Hippocampal formation (tissue), 2 donors: ENCODE results near the gene TTLL8.
"Not testable (repeated sequence)": the region's sequence is repeated elsewhere in the genome, so short reads cannot be mapped to it uniquely, and the experiment has no call there.

Experiments used
- DNase-seq, 2 donors: peaks; one replicate each; lab custom pipeline; 2025; lab: John Stamatoyannopoulos, UW

Gene TTLL8

DNA sequence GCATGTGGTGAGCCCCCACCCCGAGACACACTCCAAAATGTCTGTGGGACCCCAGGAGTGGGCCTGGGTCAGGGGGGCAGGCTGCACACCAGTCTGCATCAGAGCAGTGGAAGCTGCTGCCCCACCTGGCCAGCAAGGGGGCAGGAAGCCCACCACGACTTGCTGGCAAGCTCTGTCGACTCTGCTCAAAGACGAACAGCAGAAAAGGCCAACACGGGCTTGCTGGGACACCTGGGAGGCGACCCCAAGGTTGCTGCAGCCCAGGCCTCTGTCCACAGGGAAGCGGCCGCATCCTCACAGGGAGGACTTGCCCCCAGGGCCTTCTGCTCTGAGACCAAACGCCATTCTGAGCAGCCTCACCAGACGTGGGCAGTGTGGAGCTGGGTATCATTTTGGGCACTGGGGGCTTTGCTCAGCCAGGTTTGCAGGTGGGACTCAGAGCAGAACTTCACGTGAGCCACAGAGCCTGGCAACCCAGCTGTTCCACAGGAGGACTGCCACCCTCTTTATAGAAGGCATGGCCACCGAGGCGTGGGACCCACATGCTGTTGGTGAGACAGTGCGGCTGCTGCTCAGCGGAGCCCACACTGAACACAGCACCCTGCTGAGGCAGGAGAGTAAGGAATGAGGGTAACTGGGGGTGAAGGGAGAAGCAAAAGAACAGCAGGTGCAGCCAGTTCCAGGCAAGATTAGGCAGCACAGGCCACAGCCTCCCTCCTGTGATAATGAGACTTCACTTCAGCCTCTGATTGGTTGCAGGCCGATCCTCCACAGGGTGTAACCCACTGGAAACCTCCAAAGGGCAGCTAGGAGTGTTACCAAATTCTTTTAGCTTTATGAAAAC lies 56.5 kb downstream of the TTLL8 start:
- no peak for DNase-seq

DNA sequence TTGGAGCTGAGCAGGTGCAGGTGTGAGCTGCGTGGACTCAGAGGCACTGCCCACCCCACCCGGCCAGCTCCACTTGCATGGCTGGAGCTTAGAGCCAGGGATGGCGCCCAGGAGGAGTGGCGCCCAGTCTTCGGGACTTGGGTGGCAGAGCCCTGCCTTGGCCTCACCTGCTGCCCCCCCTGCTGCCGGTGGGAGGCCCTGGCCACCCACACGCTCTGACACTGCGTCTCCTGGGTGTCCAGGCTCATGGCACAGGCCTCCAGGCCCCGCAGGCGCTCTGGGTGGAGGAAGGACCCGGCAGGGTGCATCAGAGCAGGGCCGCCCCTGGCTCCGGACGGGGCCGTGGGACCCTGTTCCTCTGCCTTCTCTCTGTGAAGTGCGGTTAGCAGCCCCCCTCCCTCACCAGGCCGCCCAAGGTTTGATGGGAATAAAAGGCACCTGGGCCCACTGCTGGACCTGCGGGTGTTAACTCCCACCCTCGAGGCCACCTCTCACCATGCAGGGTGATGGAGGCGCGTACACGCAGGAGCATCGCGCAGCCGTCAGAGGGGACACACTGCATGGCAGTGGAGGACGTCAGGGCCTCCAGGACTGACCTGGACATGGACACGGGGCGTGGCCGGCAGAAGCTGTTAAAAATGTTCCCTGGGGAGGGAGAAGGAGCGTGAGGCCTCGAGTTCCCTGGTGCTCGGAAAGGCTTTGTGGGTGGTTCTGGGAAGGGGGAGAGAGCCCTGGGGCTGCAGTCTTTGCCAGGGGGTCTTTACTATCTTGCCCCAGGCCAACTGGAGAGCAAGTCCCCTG lies 57.3 kb downstream of the TTLL8 start:
- DNase-seq = no peak

DNA sequence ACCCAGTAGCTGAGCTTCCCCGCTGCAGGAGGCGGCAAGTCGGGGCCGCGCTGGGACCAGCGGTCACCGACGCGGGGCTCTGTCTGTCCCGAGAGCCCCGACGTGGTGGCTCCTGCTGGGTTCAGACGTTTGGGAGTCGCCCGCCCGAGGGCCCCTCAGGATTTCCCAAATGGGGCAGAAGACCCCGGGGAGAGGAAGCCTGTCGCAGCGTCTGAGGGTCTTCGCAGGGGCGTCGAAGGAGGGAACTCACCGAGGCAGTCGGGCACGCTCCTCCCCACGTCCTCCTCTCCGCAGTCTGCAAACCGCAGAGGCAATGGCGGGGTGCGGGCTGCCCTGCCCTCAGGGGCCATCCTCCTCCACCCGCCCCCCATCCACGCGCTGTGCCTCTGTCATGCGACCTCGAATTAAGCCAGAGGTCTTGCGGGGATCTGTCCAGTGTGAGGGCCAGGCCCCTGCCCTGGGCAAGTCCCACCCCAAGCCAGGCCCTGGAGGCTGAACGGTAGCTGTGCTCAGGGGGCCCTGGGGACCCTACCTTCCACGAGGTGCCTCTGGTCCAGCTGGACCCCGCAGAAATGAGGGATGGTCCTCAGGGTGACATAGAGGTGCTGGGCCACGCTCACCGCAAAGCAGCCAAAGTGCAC lies 58.0 kb downstream of the TTLL8 start:
- no peak for DNase-seq

DNA sequence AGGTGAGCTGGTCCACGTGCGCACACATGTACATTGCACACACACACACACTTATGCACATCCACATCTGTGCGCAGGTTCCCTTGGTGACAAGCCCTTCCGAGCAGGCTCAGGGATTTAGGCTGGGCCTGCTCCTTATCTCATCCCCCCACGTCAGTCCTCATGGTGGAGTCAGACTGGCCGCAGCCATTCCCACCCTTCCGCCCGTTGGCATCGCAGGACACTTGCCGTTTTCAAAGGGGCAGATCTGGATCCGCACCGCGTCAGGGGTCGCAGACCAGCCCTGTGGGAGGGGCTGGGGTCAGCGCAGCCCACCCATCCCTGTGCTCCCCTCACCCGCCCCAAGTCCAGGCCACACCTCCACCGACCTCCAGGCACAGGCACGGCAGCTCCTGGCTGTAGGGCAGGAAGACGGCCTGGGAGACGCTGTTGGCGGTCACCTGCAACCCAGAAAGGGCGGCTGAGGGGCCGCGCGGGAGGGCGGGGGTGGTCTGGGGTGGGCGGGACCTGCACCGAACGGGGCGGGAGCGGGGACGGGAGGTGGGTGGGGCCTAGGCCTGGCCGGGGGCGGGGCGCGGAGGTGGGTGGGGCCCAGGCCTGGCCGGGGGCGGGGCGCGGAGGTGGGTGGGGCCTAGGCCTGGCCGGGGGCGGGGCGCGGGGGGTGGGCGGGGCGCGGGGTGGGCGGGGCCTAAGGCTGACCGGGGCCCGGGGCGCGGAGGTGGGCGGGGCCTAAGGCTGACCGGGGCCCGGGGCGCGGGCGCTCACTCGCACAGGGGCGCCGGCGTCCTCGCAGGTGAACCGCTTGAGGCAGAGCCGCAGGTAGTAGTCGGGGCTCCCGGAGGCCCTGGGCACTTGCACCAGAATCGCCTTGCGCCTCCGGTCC lies 58.8 kb downstream of the TTLL8 start:
- no peak for DNase-seq

DNA sequence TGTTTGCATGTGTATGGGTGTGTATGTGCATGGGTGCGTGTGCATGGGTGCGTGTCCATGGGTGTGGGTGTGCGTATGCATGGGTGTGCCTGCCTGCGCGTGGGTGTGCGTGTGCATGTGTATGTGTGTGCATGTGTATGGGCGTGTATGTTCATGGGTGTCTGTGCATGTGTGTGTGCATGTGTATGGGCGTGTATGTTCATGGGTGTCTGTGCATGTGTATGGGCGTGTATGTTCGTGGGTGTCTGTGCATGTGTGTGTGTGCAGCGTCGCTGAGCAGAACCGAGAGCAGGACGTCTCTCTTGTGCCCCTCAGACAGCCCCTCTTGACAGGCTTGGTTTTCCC lies 59.4 kb downstream of the TTLL8 start:
- DNase-seq = no peak

DNA sequence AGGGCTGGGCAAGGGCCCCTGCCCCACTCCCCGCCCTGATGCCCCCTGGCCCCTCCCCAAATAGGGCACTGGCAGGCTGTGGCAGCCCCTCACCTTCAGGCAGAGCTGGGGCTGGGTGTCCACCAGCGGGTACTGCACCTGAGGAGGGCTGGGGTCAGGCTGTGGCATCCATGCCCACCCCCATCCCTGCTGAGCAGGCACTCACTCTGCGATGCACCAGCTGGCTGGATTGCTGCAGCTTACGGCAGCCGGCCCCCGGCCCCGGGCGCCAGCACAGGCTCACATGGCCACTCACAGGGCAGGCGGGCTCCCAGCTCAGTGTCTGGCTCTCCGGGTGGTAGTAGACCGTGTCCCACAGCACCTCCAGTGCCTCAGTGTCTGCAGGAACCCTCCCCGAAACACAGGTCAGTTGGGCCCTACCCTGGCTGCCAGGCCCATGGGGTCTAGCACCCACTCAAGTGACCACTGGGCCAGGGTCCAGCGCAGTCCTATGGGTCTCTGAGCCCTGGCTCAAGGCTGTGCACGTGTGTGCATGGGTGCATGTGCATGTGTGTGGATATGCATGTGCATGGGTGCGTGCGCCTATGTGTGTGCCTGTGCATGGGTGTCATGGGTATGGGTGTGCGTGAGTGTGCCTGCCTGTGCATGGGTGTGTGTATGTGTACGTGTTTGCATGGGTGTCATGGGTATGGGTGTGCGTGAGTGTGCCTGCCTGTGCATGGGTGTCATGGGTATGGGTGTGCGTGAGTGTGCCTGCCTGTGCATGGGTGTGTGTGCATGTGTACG lies 60.0 kb downstream of the TTLL8 start:
- no peak for DNase-seq

DNA sequence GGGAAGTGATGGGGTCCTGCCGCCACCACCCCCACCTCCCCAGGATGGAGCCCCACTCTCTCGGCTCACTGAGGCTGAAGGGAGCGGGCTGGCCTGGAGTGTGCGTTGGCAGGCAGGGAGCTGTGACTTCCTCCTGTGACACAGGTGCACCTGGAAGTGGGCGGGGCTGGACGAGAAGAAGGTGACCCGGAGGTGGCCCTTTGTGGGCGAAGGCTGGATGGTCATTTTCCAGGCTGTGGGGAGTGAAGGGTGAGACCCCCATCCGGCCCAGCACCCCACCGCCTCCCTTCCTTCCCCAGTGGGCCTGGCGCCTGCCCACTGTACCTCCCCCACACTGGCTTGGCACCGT lies 60.9 kb downstream of the TTLL8 start:
- no peak for DNase-seq

DNA sequence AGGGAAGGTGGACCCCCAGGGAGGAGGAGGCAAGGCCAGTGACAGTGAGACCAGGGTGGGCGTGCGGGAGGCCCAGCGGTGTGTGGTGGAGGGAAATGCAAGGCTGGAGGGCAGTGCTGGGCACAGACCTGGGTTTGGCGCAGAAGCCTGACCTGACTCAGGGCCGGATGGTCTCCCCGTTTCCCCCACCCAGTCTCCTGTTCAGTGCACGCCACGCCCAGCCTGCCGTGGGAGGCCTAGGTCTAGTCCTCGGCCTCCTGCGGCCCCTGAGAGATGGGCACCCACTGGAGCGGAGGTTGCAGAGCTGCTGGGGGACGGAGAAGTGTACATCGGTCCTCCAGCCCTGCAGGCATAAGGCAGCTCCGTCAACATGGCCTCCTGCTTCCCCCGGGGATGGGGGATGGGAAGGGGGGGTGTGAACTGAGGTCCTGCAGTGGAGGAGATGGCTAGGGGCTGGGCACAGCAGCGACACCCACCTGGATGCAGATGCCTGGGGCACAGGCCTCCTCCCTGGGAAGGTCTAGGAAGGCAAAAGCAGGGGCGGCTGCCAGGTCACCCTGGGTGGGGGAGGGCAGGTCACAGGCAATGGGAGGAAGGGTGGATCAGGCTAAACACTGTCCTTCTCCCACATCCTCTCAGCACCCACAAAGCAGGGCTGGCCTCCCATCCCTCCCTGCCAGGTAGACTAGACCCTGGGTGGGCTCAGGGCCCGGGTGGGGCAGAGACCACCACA lies 61.4 kb downstream of the TTLL8 start:
- no peak for DNase-seq

DNA sequence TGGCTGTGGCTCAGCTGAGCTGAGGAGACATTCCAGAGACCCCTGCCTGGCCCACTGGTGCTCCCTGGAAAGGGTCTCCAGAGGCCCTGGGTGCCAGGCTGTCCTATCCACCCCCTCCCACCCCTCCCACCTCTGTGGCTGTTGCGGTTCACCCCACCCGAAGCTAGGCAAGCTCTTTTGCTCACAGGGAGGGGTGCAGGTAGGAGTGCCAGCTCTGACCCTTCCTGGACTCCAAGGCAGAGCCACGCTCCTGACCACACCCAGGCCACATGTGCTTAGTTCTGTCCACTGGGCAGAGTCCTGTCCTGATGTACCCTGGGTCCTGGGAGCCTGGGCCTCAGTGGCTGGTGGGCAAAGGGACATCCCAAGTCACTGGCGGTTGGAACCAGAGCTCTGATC lies 62.0 kb downstream of the TTLL8 start:
- DNase-seq = no peak

DNA sequence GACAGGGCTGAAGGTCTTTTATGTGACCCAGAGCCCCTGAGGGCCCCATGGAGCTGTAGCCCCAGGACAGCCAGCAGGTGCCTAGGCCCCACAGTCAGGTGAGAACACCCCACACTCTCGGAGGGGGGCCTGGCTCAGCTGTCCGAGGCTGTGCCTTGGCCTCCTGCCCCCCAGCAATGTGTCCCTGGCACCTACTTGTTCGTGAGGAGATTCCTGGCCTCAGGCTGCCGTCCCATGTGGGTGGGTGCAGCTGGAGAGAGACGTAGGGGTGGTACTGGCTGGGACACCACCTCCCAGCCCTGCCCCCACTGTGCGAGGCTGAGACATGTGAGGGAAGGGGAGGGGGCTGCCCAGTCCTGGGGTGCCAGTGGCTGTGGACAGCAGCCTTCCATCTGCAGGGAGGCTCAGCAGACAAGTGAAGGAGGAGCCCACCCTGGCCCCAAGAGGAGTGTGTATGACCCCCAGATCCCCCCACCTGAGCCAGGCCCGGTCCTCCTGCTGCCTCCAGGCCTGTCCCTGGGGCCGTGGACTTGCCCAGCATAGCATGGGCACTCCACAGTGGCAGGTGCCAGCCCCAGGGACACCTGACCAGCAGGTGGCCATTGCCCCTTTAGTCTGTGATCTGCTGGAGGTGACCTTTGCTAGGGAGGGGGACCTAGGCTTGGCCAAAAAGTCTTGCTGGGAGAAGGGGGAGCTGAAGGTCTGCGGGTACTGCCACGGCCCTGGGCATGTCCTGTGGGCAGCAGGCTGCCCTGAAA lies 62.6 kb downstream of the TTLL8 start:
- no peak for DNase-seq

DNA sequence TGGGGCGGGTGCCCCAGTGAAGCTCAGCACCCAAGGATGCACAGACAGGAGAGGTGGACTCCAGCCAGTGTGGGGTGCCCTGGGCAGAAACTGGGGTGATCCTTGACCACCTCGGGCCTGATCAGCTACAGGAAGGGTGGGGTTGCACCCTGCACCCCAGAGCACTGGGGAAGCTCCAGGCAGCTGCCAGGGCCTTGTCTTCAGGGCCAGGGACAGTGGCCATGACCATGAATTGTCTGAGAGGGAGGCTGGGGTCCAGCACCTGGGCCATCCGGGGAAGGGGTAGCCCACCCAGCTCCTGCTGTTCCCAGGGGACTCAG lies 63.1 kb downstream of the TTLL8 start:
- DNase-seq = no peak

DNA sequence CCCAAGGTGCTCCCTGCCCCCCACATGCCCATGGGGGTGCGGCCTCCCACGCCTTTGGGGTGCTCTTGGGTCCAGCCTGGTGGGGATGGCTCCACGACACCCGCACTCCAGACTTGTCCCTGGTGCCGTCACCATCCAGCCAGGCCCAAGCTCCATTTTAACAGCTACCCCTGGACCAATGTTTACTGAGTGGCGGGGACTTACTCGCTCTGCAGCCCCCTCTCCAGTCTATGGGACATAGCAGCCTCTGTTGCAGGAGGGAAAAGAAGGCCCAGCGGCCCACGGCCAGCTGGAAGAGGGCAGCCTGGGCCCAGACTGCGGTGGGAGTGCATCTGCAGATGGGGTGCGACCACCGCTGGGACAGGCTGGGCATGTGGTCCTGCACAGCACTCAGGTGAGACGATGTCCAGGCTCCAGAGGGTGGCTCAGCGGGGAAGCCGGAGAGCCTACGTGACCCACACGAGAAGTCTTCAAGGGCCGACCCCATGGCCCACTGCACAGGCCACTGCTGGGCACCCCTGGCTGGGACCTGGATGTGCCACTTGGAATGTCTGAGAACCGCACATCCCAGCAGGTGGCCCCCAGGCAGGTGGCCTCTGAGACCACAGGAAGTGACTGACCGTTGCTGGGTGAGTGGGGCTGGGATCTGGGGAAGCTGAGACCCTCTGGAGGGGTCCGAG lies 63.6 kb downstream of the TTLL8 start:
- no peak for DNase-seq

DNA sequence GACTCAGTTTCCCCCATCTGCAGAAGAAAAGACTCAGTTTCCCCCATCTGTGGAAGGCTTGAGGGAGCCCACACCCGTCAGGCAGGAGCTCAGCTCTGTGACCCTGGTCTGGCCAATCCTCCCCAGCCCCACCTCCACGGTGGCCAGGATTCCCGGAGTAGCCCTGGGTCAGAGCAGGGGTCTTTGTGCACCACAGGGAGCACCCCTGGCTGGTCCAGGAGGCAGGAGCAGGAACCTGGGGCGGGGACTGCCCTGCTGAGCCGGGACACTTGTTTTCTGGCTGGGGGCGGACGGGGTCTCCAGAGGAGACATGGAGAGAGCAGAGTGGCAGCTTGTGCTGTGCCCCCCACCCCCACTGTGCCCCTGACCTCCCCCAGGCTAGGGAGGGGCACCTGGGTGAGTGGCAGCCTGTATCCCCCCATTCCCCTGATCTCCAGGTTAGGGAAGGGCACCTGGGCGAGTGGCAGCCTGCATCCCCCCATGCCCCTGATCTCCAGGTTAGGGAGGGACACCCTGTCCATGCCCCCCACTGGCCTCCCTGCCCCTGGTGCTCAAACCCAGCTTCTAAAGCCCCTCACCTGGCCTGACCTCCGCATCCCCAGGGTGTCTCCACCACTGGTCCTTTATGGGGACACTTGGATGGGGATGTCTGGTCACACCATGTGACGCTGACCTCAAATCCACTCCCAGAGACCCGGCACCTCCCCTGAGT lies 64.3 kb downstream of the TTLL8 start:
- no peak for DNase-seq

DNA sequence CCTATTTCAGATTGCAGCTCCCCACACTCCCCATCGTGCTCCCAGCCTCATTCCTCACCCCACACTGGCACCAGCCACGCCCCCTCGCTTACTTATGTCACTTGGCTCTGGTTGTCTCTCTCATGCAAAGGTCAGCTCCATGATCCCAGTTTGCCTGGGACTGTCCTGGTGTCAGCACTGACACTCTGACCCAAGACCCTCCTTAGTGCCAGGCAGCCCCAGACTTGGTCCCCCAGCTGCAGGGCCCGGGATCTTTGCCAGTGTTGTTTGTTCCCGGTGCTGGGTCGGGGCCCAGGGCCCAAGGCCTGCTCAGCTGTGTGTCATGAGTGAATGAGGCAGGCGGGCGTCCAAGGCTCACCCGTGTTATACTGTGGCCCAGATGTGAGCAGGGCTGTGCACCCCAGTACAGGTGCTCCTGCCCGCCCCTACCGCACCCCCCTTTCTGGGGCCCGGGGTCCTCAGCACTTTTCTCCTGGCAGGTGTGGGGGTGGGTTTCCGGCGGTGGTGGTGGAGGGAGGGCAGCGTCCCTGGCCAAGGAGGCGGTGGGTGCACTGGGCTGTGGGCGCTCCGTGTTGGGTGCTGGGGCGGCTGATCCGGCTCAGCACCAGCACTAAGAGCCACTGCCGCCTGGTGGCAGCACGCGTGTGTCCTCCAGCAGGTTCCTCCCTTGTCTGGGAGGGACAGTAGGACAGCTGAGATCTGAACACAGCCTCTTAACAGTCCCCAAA lies 65.0 kb downstream of the TTLL8 start:
- DNase-seq = peak; percentile 76 to 87

DNA sequence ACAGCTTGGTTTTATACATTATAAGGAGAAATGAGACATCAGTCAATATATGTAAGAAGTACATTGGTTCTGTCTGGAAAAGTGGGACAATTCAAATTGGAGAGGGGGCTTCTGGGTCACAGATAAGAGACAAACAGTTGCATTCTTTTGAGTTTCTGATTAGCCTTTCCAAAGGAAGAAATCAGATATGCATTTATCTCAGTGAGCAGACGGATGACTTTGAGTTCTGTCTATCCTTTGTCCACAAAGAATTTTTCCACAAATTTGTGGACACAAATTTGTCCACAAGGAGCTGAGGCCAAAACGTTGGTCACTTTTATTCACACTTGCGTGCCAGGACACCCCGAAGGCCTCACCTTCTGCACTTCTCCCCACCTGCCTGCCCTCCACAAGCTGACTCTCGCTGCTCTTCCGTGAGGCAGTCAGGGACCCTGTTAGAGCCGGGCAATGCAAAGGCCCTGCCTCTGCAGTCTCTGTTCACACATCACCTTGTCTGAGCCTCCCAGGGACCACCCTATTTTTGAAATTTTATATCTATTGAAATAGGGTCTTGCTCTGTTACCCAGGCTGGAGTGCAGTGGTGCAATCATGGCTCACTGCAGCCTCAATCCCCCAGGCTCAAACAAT lies 66.1 kb downstream of the TTLL8 start:
- no peak for DNase-seq

DNA sequence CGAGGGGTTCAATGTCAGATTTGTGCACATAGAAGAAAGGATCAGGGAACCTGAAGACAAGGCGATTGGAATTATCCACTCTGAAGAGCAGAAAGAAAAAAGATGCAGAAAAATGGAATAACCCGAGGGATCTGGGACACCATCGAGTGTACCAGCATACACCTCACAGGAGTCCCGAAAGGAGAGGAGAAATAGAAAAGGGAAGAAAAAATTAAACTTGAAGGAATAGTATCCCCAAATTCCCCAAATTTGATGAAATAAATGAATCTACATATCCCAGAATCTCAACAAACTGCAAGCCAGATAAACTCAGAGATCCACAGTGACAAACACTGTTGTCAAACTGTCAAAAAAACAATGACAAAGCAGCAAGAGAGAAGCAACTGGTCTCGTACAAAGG lies 66.9 kb downstream of the TTLL8 start:
- no peak for DNase-seq

DNA sequence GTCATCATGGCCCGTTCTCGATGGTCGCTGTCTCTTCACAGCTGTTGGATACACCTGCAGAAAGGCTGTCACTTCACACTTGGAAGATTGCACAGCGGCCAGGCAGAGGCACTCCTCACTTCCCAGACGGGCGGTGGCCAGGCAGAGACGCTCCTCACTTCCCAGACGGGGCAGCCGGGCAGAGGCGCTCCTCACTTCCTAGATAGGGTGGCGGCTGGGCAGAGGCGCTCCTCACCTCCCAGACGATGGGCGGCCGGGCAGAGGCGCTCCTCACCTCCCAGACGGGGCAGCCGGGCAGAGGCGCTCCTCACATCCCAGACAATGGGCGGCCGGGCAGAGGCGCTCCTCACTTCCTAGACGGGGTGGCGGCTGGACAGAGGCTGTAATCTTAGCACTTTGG lies 68.3 kb downstream of the TTLL8 start:
- DNase-seq = not testable (repeated sequence)

DNA sequence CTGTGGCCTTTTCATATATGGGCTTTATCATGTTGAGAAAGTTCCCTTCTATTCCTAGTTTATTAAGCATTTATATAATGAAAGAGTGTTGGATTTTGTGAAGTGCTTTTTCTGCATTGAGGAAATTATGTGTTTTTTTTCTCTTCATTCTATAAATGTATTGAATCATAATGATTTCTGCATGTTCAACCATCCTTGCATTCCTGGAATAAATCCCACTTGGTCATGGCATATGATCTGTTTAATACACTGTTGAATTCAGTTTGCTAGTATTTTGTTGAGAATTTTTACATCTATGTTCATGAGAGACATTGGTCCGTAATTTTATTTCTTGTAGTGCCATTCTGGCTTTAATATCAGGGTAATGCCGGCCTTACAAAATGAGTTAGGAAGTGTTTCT lies 71.8 kb downstream of the TTLL8 start:
- no peak for DNase-seq
